WTC11 (cell line): ENCODE results near the gene PHACTR3.

Experiments
- ATF3 ChIP-seq: sonication (generic); formaldehyde crosslinking; conservative IDR thresholded peaks from 2 replicates; pipeline ENCODE4 v1.8.1; 2022; ENCODE audit warnings: mild to moderate bottlenecking, missing genetic modification reagents
- CBFB ChIP-seq: sonication (generic); formaldehyde crosslinking; IDR thresholded peaks from 2 replicates; pipeline ENCODE4 v1.8.1; 2022; ENCODE audit warnings: mild to moderate bottlenecking, low read depth, missing genetic modification reagents
- CTCF ChIP-seq: fragments of 200-600 bp; IDR thresholded peaks from 2 replicates; pipeline ENCODE4 v1.8.0; 2022; ENCODE audit warnings: antibody characterized with exemption
- MAX ChIP-seq: sonication (generic); formaldehyde crosslinking; IDR thresholded peaks from 2 replicates; pipeline ENCODE4 v1.8.0; 2022; ENCODE audit warnings: mild to moderate bottlenecking, missing genetic modification reagents
- MLX ChIP-seq: sonication (generic); formaldehyde crosslinking; IDR thresholded peaks from 2 replicates; pipeline ENCODE4 v1.8.1; 2023; ENCODE audit warnings: mild to moderate bottlenecking, missing genetic modification reagents, moderate library complexity
- ZNF121 ChIP-seq: sonication (generic); formaldehyde crosslinking; IDR thresholded peaks from 2 replicates; pipeline ENCODE4 v1.8.0; 2023; ENCODE audit warnings: missing genetic modification reagents
- ZNF219 ChIP-seq: sonication (generic); formaldehyde crosslinking; IDR thresholded peaks from 2 replicates; pipeline ENCODE4 v1.8.0; 2023; ENCODE audit warnings: missing genetic modification reagents, mild to moderate bottlenecking, borderline replicate concordance
- ZNF263 ChIP-seq: sonication (generic); formaldehyde crosslinking; IDR thresholded peaks from 2 replicates; pipeline ENCODE4 v1.8.1; 2022; ENCODE audit warnings: low read depth, mild to moderate bottlenecking, moderate library complexity, missing genetic modification reagents
- ZNF512 ChIP-seq: sonication (generic); formaldehyde crosslinking; IDR thresholded peaks from 2 replicates; pipeline ENCODE4 v1.8.1; 2022; ENCODE audit warnings: missing genetic modification reagents, borderline replicate concordance

- TF ChIP-seq ATF3 (CRISPR knock-in tag) (no peak), MLX (no peak), ZNF512 (CRISPR knock-in tag) (no peak), CTCF (no peak), CBFB (no peak), MAX (no peak), ZNF263 (CRISPR knock-in tag) (no peak), ZNF121 (CRISPR knock-in tag) (no peak), ZNF219 (no peak)
These were observed 10.4 kb downstream of the PHACTR3 start for GRCh38 chr20:59614714-59615113.
